Measurements from ENCODE around the gene MAD1L1.

DNA sequence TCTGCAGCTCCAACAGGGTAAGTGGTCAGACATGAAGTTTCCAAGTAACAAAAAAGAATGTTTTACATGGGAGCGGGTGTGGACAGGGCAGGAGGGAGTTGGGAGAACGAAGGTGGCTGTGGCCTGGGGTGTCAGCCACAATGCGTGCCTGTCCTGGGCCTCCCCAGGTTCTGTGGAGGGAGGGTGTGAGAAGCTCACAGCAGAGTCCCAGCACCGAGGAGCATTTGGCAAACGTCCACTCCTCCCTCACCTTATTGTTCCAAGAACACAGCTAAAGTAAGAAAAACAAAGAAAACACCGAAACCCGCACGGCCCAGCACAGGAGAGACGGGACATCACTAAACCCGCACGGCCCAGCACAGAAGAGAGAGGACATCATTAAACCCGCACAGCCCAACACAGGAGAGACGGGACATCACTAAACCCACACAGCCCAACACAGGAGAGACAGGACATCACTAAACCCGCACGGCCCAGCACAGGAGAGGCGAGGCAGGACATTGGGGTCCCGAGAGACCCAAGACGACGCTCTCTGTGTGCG lies 226.4 kb downstream of the MAD1L1 start:
- no peak for TF ChIP-seq CTCF (conservative IDR thresholded peaks at IDR 0.05 in 1 of 2, IDR thresholded peaks at IDR 0.05 in 1 of 2; ENCODE audit: low read depth in 1 of 2, low read length in 2 of 2)
- TF ChIP-seq EZH2 (IDR thresholded peaks at IDR 0.05; ENCODE audit: low read length, missing control alignments), result no peak

Measured in fibroblast of lung (primary cell).